B cell (primary cell): ENCODE measurements around the gene DYNLT2B. TPM values are rescaled to one million over a fixed set of nuclear protein-coding genes. Genes with fewer than 3 reads are reported as not detected.
A peak's percentile ranks its signal among the peaks of the same experiment; 100 is the strongest.

Experiments
- ATAC-seq: fragments of 200-7000 bp; cut with Tn5 transposase; one replicate; pipeline ENCODE4 v1.10.0; 2021; ENCODE audit warnings: low read depth, mild to moderate bottlenecking, moderate number of reproducible peaks, moderate library complexity
- CTCF ChIA-PET: fragments of 350-600 bp; sonication (Branson Sonifier 250); formaldehyde crosslinking; loops from one replicate; lab custom pipeline; 2021; ENCODE audit warnings: antibody characterized with exemption, inconsistent platforms; lab: Charles Lee
- POLR2A ChIA-PET: fragments of 350-600 bp; sonication (Branson Sonifier 250); formaldehyde crosslinking; loops from one replicate; lab custom pipeline; 2021; ENCODE audit warnings: antibody characterized with exemption; lab: Charles Lee
- DNase-seq: peaks from one replicate; pipeline ENCODE4 v3.0.0; 2013
- H2AFZ ChIP-seq: 2 replicates; pipeline ENCODE4 v1.6.1; 2012; ENCODE audit warnings: mild to moderate bottlenecking, low read depth, low read length; ENCODE audit not compliant: insufficient read depth, poor library complexity, severe bottlenecking
- H3K27ac ChIP-seq, 2 donors: 1 replicate in 1 of 2; 2 replicates in 1 of 2; pipeline ENCODE4 v1.5.1; 2012 to 2013; ENCODE audit warnings: low read length in 2 of 2, mild to moderate bottlenecking in 2 of 2, moderate library complexity in 1 of 2
- H3K27me3 ChIP-seq, 4 experiments: fragments of 200-600 bp in 1 of 4; sonication (generic) in 1 of 4; replicated peaks in 1 of 4; 1 replicate in 2 of 4; 2 replicates in 2 of 4; pipeline versions ENCODE4 v1.6.1 to v1.7.0; 2013 to 2016; ENCODE audit warnings: low read length in 3 of 4, mild to moderate bottlenecking in 2 of 4, mixed read lengths in 1 of 4, moderate library complexity in 1 of 4; ENCODE audit not compliant: insufficient read depth in 4 of 4, control insufficient read depth in 3 of 4; ENCODE audit errors: control extremely low read depth in 1 of 4
- H3K36me3 ChIP-seq, 2 experiments: replicated peaks in 1 of 2; 1 replicate in 1 of 2; 2 replicates in 1 of 2; pipeline versions ENCODE4 v1.6.1 to v1.7.1; 2013; ENCODE audit warnings: low read length in 1 of 2; ENCODE audit not compliant: insufficient read depth in 2 of 2, control insufficient read depth in 1 of 2; ENCODE audit errors: control extremely low read depth in 1 of 2, extremely low read depth in 1 of 2
- H3K4me1 ChIP-seq, 2 donors: fragments of 200-600 bp in 1 of 2; sonication (generic) in 1 of 2; 1 replicate in 1 of 2; 2 replicates in 1 of 2; pipeline versions ENCODE4 v1.5.1 to v1.6.1; 2013 to 2017; ENCODE audit warnings: low read length in 2 of 2; ENCODE audit not compliant: control insufficient read depth in 2 of 2, insufficient read depth in 2 of 2
- H3K4me2 ChIP-seq: replicated peaks from 2 replicates; pipeline ENCODE3; 2012; ENCODE audit warnings: mild to moderate bottlenecking, low read depth, low read length; ENCODE audit not compliant: poor library complexity, severe bottlenecking
- H3K4me3 ChIP-seq, 5 experiments: fragments of 200-600 bp in 1 of 5; sonication (generic) in 1 of 5; 1 replicate in 3 of 5; 2 replicates in 2 of 5; pipeline versions ENCODE4 v1.5.1 to v1.7.0; 2011 to 2016; ENCODE audit warnings: low read length in 4 of 5, mild to moderate bottlenecking in 4 of 5, low read depth in 2 of 5, control low read depth in 1 of 5, moderate library complexity in 1 of 5; ENCODE audit not compliant: insufficient read depth in 1 of 5; ENCODE audit errors: control extremely low read depth in 1 of 5, extremely low read depth in 1 of 5
- H3K79me2 ChIP-seq: fragments of 200-600 bp; sonication (generic); one replicate; pipeline ENCODE4 v1.6.0; 2016; ENCODE audit warnings: low read length; ENCODE audit not compliant: control insufficient read depth, insufficient read depth
- H3K9ac ChIP-seq: fragments of 200-600 bp; sonication (generic); 2 replicates; pipeline ENCODE4 v1.6.1; 2017; ENCODE audit warnings: mild to moderate bottlenecking, low read length, moderate library complexity
- H3K9me3 ChIP-seq, 3 donors: one replicate each; pipeline versions ENCODE4 v1.6.1 to v1.7.1; 2013; ENCODE audit warnings: low read length in 2 of 3; ENCODE audit not compliant: control insufficient read depth in 2 of 3, insufficient read depth in 1 of 3; ENCODE audit errors: control extremely low read depth in 1 of 3
- H4K20me1 ChIP-seq: 2 replicates; pipeline ENCODE4 v1.6.0; 2012; ENCODE audit warnings: mild to moderate bottlenecking, low read length; ENCODE audit not compliant: insufficient read depth, control insufficient read depth, poor library complexity, severe bottlenecking
- H3K27ac Mint-ChIP-seq: one replicate; pipeline ENCODE4 v1.8.0; 2021; ENCODE audit warnings: mixed read lengths
- H3K27me3 Mint-ChIP-seq: one replicate; pipeline ENCODE4 v1.8.0; 2021; ENCODE audit warnings: mixed read lengths
- H3K4me1 Mint-ChIP-seq: one replicate; pipeline ENCODE4 v1.8.0; 2021; ENCODE audit warnings: mixed read lengths
- H3K4me3 Mint-ChIP-seq: one replicate; pipeline ENCODE4 v1.8.0; 2021; ENCODE audit warnings: mixed read lengths
- H3K9me3 Mint-ChIP-seq: one replicate; pipeline ENCODE4 v1.8.0; 2022; ENCODE audit warnings: mixed read lengths; ENCODE audit not compliant: insufficient read depth
- CTCF ChIP-seq: fragments of 200-600 bp; IDR thresholded peaks from one replicate; pipeline ENCODE4 v1.8.0; 2022; ENCODE audit warnings: antibody characterized with exemption, mild to moderate bottlenecking
- EZH2 ChIP-seq: IDR thresholded peaks from 2 replicates; pipeline ENCODE4 v1.6.1; 2012; ENCODE audit warnings: borderline replicate concordance, low read depth, mild to moderate bottlenecking, moderate library complexity, low read length; ENCODE audit not compliant: insufficient read depth, poor library complexity, severe bottlenecking
- WGBS: methylation state at CpG from one replicate; pipeline ENCODE4 v1.1.5; 2013; ENCODE audit warnings: missing lambda C conversion rate; ENCODE audit not compliant: insufficient coverage; 5-methylcytosine and 5-hydroxymethylcytosine counted together
- intact Hi-C: fragments of 100-400 bp; cut with micrococcal nuclease; formaldehyde crosslinking; loops from one replicate; pipeline ENCODE4 v1.10.0; 2022
- polyA plus RNA-seq: library from polyadenylated mRNA; depleted of rRNA; stranded (reverse); fragments of >200 nt; gene quantifications from 2 replicates; pipeline ENCODE4 v1.2.3, GENCODE V29; 2012
- total RNA-seq, 2 donors: library from RNA; stranded (reverse); fragments of 120-200 nt in 1 of 2; gene quantifications; 1 replicate in 1 of 2; 2 replicates in 1 of 2; pipeline versions ENCODE4 v1.2.3 to v1.2.4, GENCODE V29; 2013 to 2022

Gene DYNLT2B
- total and polyA plus RNA-seq, 2 donors (not counting 1 experiment from before 2014, with no cell fraction given): 5.2 to 6.5 TPM

- intact Hi-C loops: loop anchor here (1.0 to 2.0 kb wide), 2 partner anchors 18 to 40 kb away; no protein-coding TSS in a partner anchor
- no peaks in the 10 kb centered on the region for H3K36me3 ChIP-seq
- peak overlapping the region; percentile 18 for H2AFZ ChIP-seq
- H3K27me3 ChIP-seq: no peaks in the 10 kb centered on the region
- WGBS: 80% methylated on average over 3 of the region's 5 CpGs
- ChIA-PET CTCF (interaction anchor here (0.9 to 1.6 kb wide), 3 partner anchors 26 to 219 kb away, joined by 3 to 7 read pairs (median 4); partner anchors contain the start of gene DYNLT2B), POLR2A (interaction anchor here (1.7 kb wide), 1 partner anchor 26 kb away, joined by 5 read pairs; the partner anchor contains the start of gene DYNLT2B)
- Mint-ChIP-seq H3K4me3 (peak overlapping the region; percentile 82), H3K27ac (peak overlapping the region; percentile 96), H3K9me3 (no peaks in the 10 kb centered on the region), H3K4me1 (peaks cover 40% of the 10 kb centered on the region), H3K27me3 (no peaks in the 10 kb centered on the region)
- H3K27ac ChIP-seq: peak overlapping the region; percentile 4 to 54
- peak overlapping the region in 2 of 5 experiments; percentile 5 to 28 for H3K4me3 ChIP-seq
- H3K79me2 ChIP-seq: peaks cover 20% of the 10 kb centered on the region
- peaks cover 4 to 33% of the 10 kb centered on the region in 2 donors for H3K4me1 ChIP-seq
- peak overlapping the region; percentile 21 for H3K9ac ChIP-seq
- ATAC-seq (peak; percentile 54), DNase-seq (peak; percentile 63)
- peak overlapping the region; percentile 45 for H3K4me2 ChIP-seq
- H3K9me3 ChIP-seq: no peaks in the 10 kb centered on the region
- H4K20me1 ChIP-seq: no peaks in the 10 kb centered on the region
- TF ChIP-seq EZH2: no peak
- no peak for TF ChIP-seq CTCF
Measured at GRCh38 chr3:196292286-196292923, 25.6 kb downstream of the DYNLT2B start.

- H3K4me2 ChIP-seq: peak overlapping the region; percentile 87
- Mint-ChIP-seq H3K9me3 (no peaks in the 10 kb centered on the region), H3K4me3 (peak overlapping the region; percentile 100), H3K27me3 (no peaks in the 10 kb centered on the region), H3K4me1 (peaks cover 59% of the 10 kb centered on the region), H3K27ac (peak overlapping the region; percentile 98)
- H3K27me3 ChIP-seq: no peaks in the 10 kb centered on the region
- peak overlapping the region; percentile 96 for H3K9ac ChIP-seq
- peaks cover 30% of the 10 kb centered on the region for H3K79me2 ChIP-seq
- 1% methylated on average over 10 of the region's 17 CpGs for WGBS
- POLR2A ChIA-PET: interaction anchor here (0.7 to 2.5 kb wide), 2 partner anchors 21 to 30 kb away, joined by 3 to 11 read pairs; partner anchors contain the start of gene DYNLT2B
- ATAC-seq (no peak), DNase-seq (no peak)
- peak overlapping the region; percentile 63 to 92 for H3K27ac ChIP-seq
- no peaks in the 10 kb centered on the region for H4K20me1 ChIP-seq
- peak overlapping the region; percentile 96 for H2AFZ ChIP-seq
- no peaks in the 10 kb centered on the region for H3K9me3 ChIP-seq
- H3K36me3 ChIP-seq: no peaks in the 10 kb centered on the region
- CTCF ChIA-PET: no interaction called here
- peak overlapping the region; percentile 68 to 98 (median 96) for H3K4me3 ChIP-seq
- peaks cover 17 to 41% of the 10 kb centered on the region in 2 donors for H3K4me1 ChIP-seq
- TF ChIP-seq EZH2 (no peak), CTCF (no peak)
- intact Hi-C loops: no loop called here
Measured at GRCh38 chr3:196288141-196288460, 29.9 kb downstream of the DYNLT2B start.
